ENCODE measurements around the gene CD63. TPM values are rescaled to one million over a fixed set of nuclear protein-coding genes. Genes with fewer than 3 reads are reported as not detected.

CD63 gene
- total and polyA plus RNA-seq, 2 of the 4 experiments (the other 2 are of a cell fraction), result 995 to 1,398 TPM

GRCh38 chr12:55694188-55694515 is 34.7 kb downstream of the CD63 start:
- ChIA-PET POLR2A (ENCODE audit: unreplicated experiment) (no interaction called here), CTCF (no interaction called here)
- intact Hi-C loops (cut with micrococcal nuclease), result no loop called here
- Histone ChIP-seq H3K23ac (ENCODE audit: low read depth, low read length) (no peak overlapping the region), H2BK15ac (ENCODE audit: low read depth, low read length) (no peak overlapping the region), H4K5ac (ENCODE audit: low read depth, low read length) (no peak overlapping the region), H3K4me2 (ENCODE audit: low read depth, low read length) (no peak overlapping the region), H3K14ac (replicated peaks; ENCODE audit: low read depth, low read length) (no peak overlapping the region), H3K9me3 (ENCODE audit: control insufficient read depth, insufficient read depth, low read length) (no peaks in the 10 kb centered on the region), H4K20me1 (ENCODE audit: insufficient read depth, low read length) (no peaks in the 10 kb centered on the region), H3K27me3 (ENCODE audit: control insufficient read depth, insufficient read depth, low read length) (peaks cover 19% of the 10 kb centered on the region), H3K4me1 (ENCODE audit: control insufficient read depth, insufficient read depth, low read length) (no peaks in the 10 kb centered on the region), H2BK20ac (ENCODE audit: low read depth, low read length) (no peak overlapping the region), H3K9ac (ENCODE audit: low read depth, low read length) (no peak overlapping the region), H2BK5ac (ENCODE audit: low read depth, low read length, poor library complexity, severe bottlenecking) (no peak overlapping the region), H3K4ac (ENCODE audit: low read depth, low read length) (no peak overlapping the region), H4K91ac (ENCODE audit: insufficient read depth, low read depth, low read length) (no peak overlapping the region), H3K9me1 (ENCODE audit: insufficient read depth, low read length) (no peaks in the 10 kb centered on the region), H3K18ac (ENCODE audit: low read depth, low read length) (no peak overlapping the region), H2BK120ac (ENCODE audit: low read depth, low read length) (no peak overlapping the region), H3K27ac (ENCODE audit: insufficient read depth, low read length) (no peak overlapping the region), H3K4me3 (ENCODE audit: insufficient read depth, low read depth, low read length) (no peak overlapping the region), H2AK5ac (ENCODE audit: low read depth, low read length) (no peak overlapping the region), H2AK9ac (replicated peaks; ENCODE audit: low read depth, low read length, poor library complexity) (peak overlapping the region; percentile 1), H3K36me3 (ENCODE audit: control insufficient read depth, insufficient read depth, low read length) (no peaks in the 10 kb centered on the region), H2AFZ (replicated peaks; ENCODE audit: low read length, poor library complexity) (no peak overlapping the region), H4K8ac (ENCODE audit: low read depth in 2 of 2, low read length in 2 of 2) (no peak overlapping the region), H3K79me1 (ENCODE audit: low read depth in 1 of 2, low read length in 2 of 2) (no peaks in the 10 kb centered on the region), H3K56ac (ENCODE audit: extremely low read depth, insufficient read depth, low read length) (no peak overlapping the region)
- no CpG with 5 or more reads among the region's 7 CpGs for WGBS, 2 experiments (ENCODE audit: extremely low coverage in 2 of 2, insufficient read length in 1 of 2)
- DNase-seq, result no peak
- ATAC-seq (ENCODE audit: low read depth), result no peak
- in situ Hi-C loops (cut with MboI; ENCODE audit: low sequenced_read_pairs), result no loop called here
- dilution Hi-C loops (cut with HindIII; ENCODE audit: low sequenced_read_pairs, unreplicated experiment), result no loop called here
- no TSS peak for BruUV-seq (replicated peaks)
- no peak for TF ChIP-seq CTCF (conservative IDR thresholded peaks at IDR 0.05; ENCODE audit: low read depth, low read length)
- TF ChIP-seq MAFK (IDR thresholded peaks at IDR 0.05; ENCODE audit: low read depth, low read length), result no peak
- TF ChIP-seq NFE2L2 (IDR thresholded peaks at IDR 0.05; ENCODE audit: low read depth, low read length), result no peak
- TF ChIP-seq USF2 (IDR thresholded peaks at IDR 0.05; ENCODE audit: low read depth, low read length), result no peak
- no peak for TF ChIP-seq ELK1 (IDR thresholded peaks at IDR 0.05; ENCODE audit: borderline replicate concordance, low read depth, low read length)
- TF ChIP-seq MXI1 (IDR thresholded peaks at IDR 0.05; ENCODE audit: borderline replicate concordance, low read depth, low read length), result no peak
- TF ChIP-seq RFX5 (IDR thresholded peaks at IDR 0.05; ENCODE audit: low read depth, low read length), result no peak
- no peak for TF ChIP-seq CHD1 (IDR thresholded peaks at IDR 0.05; ENCODE audit: low read depth, low read length)
- TF ChIP-seq RCOR1 (IDR thresholded peaks at IDR 0.05; ENCODE audit: insufficient replicate concordance, low read length), result no peak
- no peak for TF ChIP-seq POLR2A (IDR thresholded peaks at IDR 0.05; ENCODE audit: low read depth, low read length)
- TF ChIP-seq MAZ (IDR thresholded peaks at IDR 0.05; ENCODE audit: borderline replicate concordance, low read depth, low read length), result no peak
- no peak for TF ChIP-seq CEBPB (IDR thresholded peaks at IDR 0.05; ENCODE audit: low read depth, low read length)
- no peak for TF ChIP-seq FOS (IDR thresholded peaks at IDR 0.05; ENCODE audit: low read depth, low read length)
- no peak for TF ChIP-seq SMC3 (IDR thresholded peaks at IDR 0.05; ENCODE audit: low read depth, low read length)
- no peak for TF ChIP-seq RAD21 (IDR thresholded peaks at IDR 0.05; ENCODE audit: low read length)
- TF ChIP-seq BHLHE40 (IDR thresholded peaks at IDR 0.05; ENCODE audit: low read depth, low read length), result no peak
